ENCODE measurements around the gene EIF3I. TPM values are rescaled to one million over a fixed set of nuclear protein-coding genes. Genes with fewer than 3 reads are reported as not detected.

The EIF3I gene
- total RNA-seq, 1 experiment from 2014 or later = 259 TPM

DNA sequence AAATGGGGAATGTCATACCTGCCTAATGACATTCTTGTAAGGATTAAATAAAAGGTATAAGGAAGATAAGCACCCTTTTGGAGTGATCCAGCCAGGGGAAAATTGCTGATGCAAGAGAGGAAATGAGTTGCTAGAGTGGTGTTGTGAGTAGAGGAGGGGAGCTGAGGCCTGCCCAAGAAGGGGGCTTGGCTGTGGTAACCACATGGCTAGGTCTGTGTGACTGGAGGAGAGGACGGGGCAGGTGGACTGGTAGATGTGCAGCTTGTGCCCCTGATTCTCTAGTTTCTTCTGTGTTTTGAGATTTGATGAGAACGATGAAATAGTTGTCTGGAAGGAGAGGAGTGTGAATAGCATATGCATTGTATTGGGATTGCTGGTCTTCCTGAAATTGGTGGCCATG lies 36.1 kb upstream of the EIF3I start:
- ChIA-PET POLR2A (interaction anchor here (0.8 kb wide), 1 partner anchor 19 kb away, joined by 3 read pairs; the partner anchor contains the start of gene IQCC), CTCF (no interaction called here)
- Mint-ChIP-seq H3K4me1 (ENCODE audit: insufficient read depth, unreplicated experiment) (peaks cover 29% of the 10 kb centered on the region), H3K36me3 (ENCODE audit: insufficient read depth, unreplicated experiment) (peaks cover 92% of the 10 kb centered on the region), H3K27me3 (ENCODE audit: insufficient read depth, unreplicated experiment) (no peaks in the 10 kb centered on the region), H3K9me3 (ENCODE audit: unreplicated experiment) (no peaks in the 10 kb centered on the region), H3K27ac (ENCODE audit: low read depth, unreplicated experiment) (peak overlapping the region; percentile 49), H3K4me3 (ENCODE audit: unreplicated experiment) (no peak overlapping the region)
- intact Hi-C loops (cut with micrococcal nuclease) = no loop called here
- no TSS peak for BruUV-seq (replicated peaks)
- DNase-seq (ENCODE audit: unreplicated experiment) = no peak
- TF ChIP-seq CTCF (IDR thresholded peaks at IDR 0.05; ENCODE audit: unreplicated experiment) = no peak

- no TSS peak for BruUV-seq (replicated peaks)
- H3K27ac Mint-ChIP-seq (ENCODE audit: low read depth, unreplicated experiment) = peak overlapping the region; percentile 49
- no peaks in the 10 kb centered on the region for H3K27me3 Mint-ChIP-seq (ENCODE audit: insufficient read depth, unreplicated experiment)
- no peak for TF ChIP-seq CTCF (IDR thresholded peaks at IDR 0.05; ENCODE audit: unreplicated experiment)
- peaks cover 92% of the 10 kb centered on the region for H3K36me3 Mint-ChIP-seq (ENCODE audit: insufficient read depth, unreplicated experiment)
- H3K4me3 Mint-ChIP-seq (ENCODE audit: unreplicated experiment) = no peak overlapping the region
- H3K9me3 Mint-ChIP-seq (ENCODE audit: unreplicated experiment) = no peaks in the 10 kb centered on the region
- intact Hi-C loops (cut with micrococcal nuclease) = no loop called here
- ChIA-PET POLR2A (interaction anchor here (0.8 kb wide), 1 partner anchor 19 kb away, joined by 3 read pairs; the partner anchor contains the start of gene IQCC), CTCF (no interaction called here)
- DNase-seq (ENCODE audit: unreplicated experiment) = no peak
- peaks cover 25% of the 10 kb centered on the region for H3K4me1 Mint-ChIP-seq (ENCODE audit: insufficient read depth, unreplicated experiment)
These were observed 35.7 kb upstream of the EIF3I start for GRCh38 chr1:32186491-32186890.

DNA sequence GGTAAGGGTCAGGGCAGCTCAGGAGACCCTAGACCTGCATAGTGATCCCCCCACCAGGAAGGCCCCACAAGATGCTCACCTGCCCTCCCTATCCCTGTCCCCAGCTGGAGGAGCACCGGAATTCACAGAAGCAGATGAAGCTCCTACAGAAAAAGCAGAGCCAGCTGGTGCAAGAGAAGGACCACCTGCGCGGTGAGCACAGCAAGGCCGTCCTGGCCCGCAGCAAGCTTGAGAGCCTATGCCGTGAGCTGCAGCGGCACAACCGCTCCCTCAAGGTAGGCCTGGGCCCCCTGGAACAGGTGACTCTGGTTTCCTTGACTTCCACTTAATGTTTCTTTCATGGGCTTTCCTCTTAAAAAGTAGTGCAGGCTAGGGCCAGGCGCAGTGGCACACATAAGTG lies 34.4 kb upstream of the EIF3I start:
- Mint-ChIP-seq H3K27me3 (ENCODE audit: insufficient read depth, unreplicated experiment) (no peaks in the 10 kb centered on the region), H3K4me3 (ENCODE audit: unreplicated experiment) (no peak overlapping the region), H3K36me3 (ENCODE audit: insufficient read depth, unreplicated experiment) (peaks cover 92% of the 10 kb centered on the region), H3K27ac (ENCODE audit: low read depth, unreplicated experiment) (no peak overlapping the region), H3K4me1 (ENCODE audit: insufficient read depth, unreplicated experiment) (peaks cover 24% of the 10 kb centered on the region), H3K9me3 (ENCODE audit: unreplicated experiment) (no peaks in the 10 kb centered on the region)
- no TSS peak for BruUV-seq (replicated peaks)
- ChIA-PET POLR2A (interaction anchor here (0.6 kb wide), 1 partner anchor 10 kb away, joined by 4 read pairs; no protein-coding TSS in a partner anchor), CTCF (no interaction called here)
- intact Hi-C loops (cut with micrococcal nuclease) = no loop called here
- DNase-seq (ENCODE audit: unreplicated experiment) = no peak
- TF ChIP-seq CTCF (IDR thresholded peaks at IDR 0.05; ENCODE audit: unreplicated experiment) = no peak

DNA sequence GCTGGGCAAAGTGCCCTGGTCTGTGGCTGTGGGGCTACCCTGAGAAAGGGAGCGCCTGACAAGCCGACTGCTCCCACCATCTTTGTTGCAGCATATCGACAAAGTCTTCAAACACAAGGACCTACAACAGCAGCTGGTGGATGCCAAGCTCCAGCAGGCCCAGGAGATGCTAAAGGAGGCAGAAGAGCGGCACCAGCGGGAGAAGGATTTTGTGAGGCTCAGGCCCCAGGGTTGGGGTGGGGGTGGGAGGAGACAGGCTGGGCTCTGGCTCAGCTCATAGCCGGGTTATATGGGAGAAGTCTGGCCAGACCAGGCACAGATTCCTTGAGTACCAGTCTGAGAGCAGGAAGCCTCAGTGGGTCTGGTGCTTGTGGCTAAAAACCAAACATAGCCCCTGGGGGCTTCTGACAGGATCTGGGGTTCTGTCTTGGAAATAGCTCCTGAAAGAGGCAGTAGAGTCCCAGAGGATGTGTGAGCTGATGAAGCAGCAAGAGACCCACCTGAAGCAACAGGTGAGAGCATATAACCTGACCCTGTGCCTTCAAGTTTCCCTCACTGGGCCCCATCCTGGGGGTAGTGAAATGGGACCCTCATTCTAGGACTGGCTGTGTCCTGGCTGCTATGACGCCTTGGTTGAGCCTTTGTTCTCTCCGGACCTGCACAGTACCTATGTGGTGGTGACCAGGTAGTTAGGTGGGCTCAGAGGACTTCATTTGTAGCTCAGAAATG lies 29.8 kb upstream of the EIF3I start:
- Mint-ChIP-seq H3K36me3 (ENCODE audit: insufficient read depth, unreplicated experiment) (peaks cover 99% of the 10 kb centered on the region), H3K27ac (ENCODE audit: low read depth, unreplicated experiment) (no peak overlapping the region), H3K27me3 (ENCODE audit: insufficient read depth, unreplicated experiment) (no peaks in the 10 kb centered on the region), H3K4me3 (ENCODE audit: unreplicated experiment) (no peak overlapping the region), H3K9me3 (ENCODE audit: unreplicated experiment) (no peaks in the 10 kb centered on the region), H3K4me1 (ENCODE audit: insufficient read depth, unreplicated experiment) (no peaks in the 10 kb centered on the region)
- ChIA-PET POLR2A (interaction anchor here (1.2 to 1.6 kb wide), 2 partner anchors 12 to 126 kb away, joined by 3 to 5 read pairs; no protein-coding TSS in a partner anchor), CTCF (interaction anchor here (0.5 to 0.7 kb wide), 3 partner anchors 23 to 207 kb away, joined by 3 to 6 read pairs (median 4); no protein-coding TSS in a partner anchor)
- TF ChIP-seq CTCF (IDR thresholded peaks at IDR 0.05; ENCODE audit: unreplicated experiment) = no peak
- intact Hi-C loops (cut with micrococcal nuclease) = no loop called here
- no peak for DNase-seq (ENCODE audit: unreplicated experiment)
- BruUV-seq (replicated peaks) = no TSS peak

Measured in MCF 10A (cell line).